Astrocyte of the spinal cord (primary cell): ENCODE measurements around the gene SETD7.
A peak's percentile ranks its signal among the peaks of the same experiment; 100 is the strongest.

ENCODE experiments used
- DNase-seq: peaks from one replicate; pipeline ENCODE4 v3.0.0; 2011; ENCODE audit warnings: low read depth, low spot score
- H3K4me3 ChIP-seq: 2 replicates; pipeline ENCODE4 v1.5.1; 2011; ENCODE audit warnings: low read depth, mild to moderate bottlenecking, low read length, moderate library complexity
- in situ Hi-C: cut with HindIII; loops from 2 replicates; pipeline ENCODE4 v1.10.0; 2017; ENCODE audit warnings: low sequenced_read_pairs
- TF ChIP-seq, protein P1 (sequence below): IDR thresholded peaks from 2 replicates; pipeline ENCODE4 v1.5.1; 2012; ENCODE audit warnings: low read depth, mild to moderate bottlenecking, low read length, inconsistent platforms

Gene SETD7

DNA sequence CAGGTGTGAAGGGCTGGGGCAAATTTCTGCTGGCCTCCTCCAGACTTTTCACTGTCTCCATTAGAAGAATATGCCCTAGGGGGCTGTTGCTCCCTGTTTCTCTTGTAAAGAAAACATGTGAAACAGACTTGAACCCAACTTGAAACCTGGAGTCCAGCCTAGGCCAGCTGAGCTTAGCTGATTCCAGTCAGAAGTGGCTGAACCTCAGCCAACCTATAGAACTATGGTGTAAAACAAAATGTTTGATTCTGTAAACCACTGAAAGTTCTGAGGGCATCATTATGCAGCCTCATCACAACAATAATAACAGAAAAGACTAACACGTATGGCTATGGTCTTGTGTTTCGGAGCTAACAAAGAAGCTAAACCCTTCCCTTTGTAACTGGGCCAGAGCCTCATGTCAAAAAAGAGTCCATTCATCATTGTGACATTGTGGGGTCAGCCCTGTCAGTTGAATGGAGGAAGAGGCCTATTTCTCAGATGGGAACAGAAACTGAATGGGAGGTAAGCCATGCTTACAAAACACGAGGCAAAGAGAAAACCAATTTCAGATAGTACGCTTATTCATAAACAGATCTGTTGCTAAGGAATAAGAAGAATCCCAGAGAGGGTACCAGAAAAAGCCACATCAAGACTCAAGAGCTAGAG is 34.1 kb downstream of the SETD7 start:
- in situ Hi-C loops, result no loop called here
- H3K4me3 ChIP-seq, result no peak overlapping the region
- TF ChIP-seq, protein P1, sequence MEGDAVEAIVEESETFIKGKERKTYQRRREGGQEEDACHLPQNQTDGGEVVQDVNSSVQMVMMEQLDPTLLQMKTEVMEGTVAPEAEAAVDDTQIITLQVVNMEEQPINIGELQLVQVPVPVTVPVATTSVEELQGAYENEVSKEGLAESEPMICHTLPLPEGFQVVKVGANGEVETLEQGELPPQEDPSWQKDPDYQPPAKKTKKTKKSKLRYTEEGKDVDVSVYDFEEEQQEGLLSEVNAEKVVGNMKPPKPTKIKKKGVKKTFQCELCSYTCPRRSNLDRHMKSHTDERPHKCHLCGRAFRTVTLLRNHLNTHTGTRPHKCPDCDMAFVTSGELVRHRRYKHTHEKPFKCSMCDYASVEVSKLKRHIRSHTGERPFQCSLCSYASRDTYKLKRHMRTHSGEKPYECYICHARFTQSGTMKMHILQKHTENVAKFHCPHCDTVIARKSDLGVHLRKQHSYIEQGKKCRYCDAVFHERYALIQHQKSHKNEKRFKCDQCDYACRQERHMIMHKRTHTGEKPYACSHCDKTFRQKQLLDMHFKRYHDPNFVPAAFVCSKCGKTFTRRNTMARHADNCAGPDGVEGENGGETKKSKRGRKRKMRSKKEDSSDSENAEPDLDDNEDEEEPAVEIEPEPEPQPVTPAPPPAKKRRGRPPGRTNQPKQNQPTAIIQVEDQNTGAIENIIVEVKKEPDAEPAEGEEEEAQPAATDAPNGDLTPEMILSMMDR, result no peak
- DNase-seq, result no peak

DNA sequence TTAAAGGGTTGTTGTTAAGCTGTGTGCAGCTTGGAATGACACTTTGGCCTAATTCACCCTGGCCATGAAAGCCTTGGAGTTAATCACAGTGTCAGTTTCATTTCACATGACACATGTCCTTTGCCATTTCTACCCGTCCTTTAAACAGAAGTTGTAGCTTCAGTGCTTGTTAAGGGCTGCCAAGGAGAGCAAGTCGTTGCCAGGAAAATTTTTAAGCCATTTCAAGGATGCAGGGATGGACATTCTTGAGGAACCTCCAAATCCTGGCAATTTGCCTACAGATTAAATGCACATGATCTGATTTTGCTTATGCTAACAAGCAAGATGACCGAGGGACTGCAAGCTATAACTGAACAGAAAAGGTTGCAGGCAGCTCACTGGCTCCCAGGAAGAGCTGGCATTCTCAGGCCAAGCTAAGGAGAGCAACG is 40.5 kb downstream of the SETD7 start:
- TF ChIP-seq, protein P1, result no peak
- H3K4me3 ChIP-seq, result no peak overlapping the region
- in situ Hi-C loops, result no loop called here
- DNase-seq, result no peak

DNA sequence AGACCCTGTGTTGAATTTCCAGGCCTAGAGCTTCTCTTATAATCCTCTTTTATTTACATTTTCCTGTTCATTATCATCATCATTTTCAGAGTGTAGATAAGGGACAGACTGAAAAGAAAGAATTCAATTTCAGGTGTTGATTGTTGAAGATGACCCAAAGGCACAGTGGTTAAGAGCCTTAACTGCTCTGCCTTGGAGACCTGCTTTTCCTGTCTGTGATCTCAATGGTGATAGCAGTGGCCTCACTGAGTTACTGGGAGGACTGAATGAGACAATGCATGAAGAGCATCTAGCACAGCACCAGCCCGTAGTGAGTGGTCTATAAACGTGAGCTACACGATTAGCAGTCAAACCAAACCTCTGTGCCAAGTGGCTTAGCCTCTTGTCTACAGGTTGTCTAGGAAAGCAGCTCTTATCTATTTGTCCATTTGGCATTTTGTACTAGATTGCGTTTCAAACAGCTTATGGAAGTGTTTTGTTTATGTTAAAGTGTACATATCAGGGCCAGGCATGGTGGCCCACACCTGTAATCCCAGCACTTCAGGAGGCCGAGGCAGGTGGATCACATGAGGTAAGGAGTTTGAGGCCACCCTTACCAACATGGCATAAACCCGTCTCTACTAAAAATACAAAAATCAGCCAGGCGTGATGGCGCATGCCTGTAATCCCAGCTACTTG is 41.5 kb downstream of the SETD7 start:
- in situ Hi-C loops, result no loop called here
- TF ChIP-seq, protein P1, result no peak
- H3K4me3 ChIP-seq, result no peak overlapping the region
- no peak for DNase-seq

DNA sequence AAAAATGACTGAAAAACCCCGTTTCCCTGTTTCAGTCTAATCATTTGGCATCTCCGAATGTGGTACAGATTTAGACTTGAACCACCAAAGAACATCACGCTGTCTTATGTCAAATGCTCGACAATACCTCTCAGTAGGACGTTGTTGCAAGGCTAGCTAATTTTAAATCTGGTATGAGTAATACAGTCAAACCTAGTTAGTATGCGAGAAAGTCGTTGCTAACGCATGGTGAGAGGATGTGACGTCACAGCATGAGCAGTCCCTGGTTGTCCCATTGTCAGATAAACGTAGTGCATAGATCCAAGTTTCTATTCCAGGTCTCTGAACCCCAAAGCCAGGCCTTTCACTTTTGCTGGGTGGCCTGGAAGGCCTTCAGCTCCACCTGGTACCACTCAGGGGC is 44.7 kb downstream of the SETD7 start:
- no peak overlapping the region for H3K4me3 ChIP-seq
- TF ChIP-seq, protein P1, result no peak
- peak; percentile 60 for DNase-seq
- in situ Hi-C loops, result no loop called here

DNA sequence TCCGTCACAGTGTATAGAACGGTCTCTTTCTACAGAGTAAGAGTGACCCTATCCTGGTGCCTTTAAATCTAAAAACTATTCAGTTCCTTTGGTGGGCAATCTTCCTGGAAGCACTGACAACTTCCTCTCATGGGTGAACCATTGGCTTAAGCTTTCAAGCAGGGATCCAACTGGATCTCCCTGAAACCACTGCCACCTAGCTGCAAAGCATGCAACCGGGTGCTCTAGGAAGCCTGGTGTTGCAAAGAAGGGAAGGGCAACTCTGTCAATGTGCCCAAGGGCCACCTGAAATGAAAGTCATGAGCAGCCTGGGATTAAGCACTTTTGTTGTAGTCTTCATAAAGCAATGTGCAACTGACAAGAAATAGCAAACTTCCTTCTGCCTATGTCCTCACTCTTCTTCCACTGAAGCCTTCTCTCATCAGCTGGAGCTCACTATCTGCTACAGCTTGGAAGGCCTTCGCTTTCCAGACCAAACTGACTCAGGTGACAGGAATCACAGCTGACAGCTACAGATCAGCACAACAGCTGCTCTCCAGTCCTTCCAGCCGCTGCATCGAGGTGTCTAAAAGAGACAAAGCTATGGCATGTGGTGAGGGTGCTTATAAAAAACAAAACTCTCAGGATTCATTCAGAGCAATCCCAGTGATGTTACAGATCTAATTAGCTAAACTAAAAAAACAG is 46.1 kb downstream of the SETD7 start:
- TF ChIP-seq, protein P1, result peak; percentile 36
- DNase-seq, result no peak
- in situ Hi-C loops, result no loop called here
- H3K4me3 ChIP-seq, result no peak overlapping the region

DNA sequence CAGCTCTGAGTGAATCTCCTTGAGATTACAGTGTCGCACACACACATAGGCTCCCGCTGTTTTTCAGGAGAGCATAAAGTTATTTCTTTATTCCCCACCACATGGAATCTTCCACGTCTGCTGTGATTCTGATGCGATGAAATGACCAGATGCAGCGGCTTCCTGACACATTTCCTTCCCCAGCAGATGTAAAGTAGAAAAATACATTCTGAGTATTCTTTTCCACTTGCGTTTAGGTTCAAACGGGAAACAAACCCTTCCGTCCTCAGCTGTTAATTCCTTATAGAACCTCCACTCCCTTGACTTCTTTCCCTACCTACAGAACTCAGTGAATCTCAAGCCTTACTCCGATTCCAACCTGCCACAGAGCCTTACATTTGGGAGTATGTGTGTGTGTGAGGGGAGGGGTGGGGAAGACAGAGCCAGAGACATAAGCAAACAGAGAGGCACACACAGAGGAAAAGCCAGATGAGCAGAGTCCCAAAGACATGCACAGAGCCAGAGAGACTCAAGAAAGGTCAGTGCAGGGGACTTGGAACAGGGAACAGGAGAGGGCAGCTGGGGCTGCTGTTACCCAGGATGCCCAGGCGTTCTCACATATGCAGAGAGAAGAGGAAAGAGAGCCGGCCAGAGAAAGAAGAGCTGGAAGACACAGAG is 47.3 kb downstream of the SETD7 start:
- in situ Hi-C loops, result no loop called here
- TF ChIP-seq, protein P1, result no peak
- DNase-seq, result no peak
- H3K4me3 ChIP-seq, result no peak overlapping the region
